ENCODE measurements around the gene SMR3A. TPM values are rescaled to one million over a fixed set of nuclear protein-coding genes. Genes with fewer than 3 reads are reported as not detected.

Gene SMR3A
- total RNA-seq, 1 donor from 2014 or later: not detected

DNA sequence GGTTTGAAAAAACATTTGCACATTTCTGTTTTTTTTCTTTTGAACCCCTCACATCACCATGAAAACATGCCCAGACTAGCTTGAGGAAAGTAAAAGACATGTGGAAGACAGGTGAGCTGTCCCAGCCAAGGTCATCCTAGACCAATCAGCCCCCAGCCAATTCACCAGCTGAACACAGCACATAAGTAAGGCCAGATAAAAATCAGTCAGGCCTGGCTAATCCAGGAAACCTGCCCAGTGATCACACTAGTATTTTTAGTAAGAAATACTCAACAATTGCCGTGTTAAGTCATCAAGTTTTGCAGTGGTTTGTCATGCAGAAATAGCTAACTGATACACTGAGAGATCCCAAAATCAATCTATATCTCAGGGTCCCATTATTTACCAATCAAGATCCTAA lies 4.4 kb upstream of the SMR3A start:
- no peaks in the 10 kb centered on the region for H3K36me3 Mint-ChIP-seq

GRCh38 chr4:70359115-70359661 lies 1.4 kb upstream of the SMR3A start:
- no peaks in the 10 kb centered on the region for H3K4me1 Mint-ChIP-seq

More for the DNA sequence above, 4.4 kb upstream of the SMR3A start:
- Histone ChIP-seq H2AFZ (replicated peaks) (no peak overlapping the region), H3K27me3 (no peaks in the 10 kb centered on the region), H3K27ac (no peak overlapping the region), H3K36me3 (no peaks in the 10 kb centered on the region), H3K9ac (no peak overlapping the region), H3K4me2 (no peak overlapping the region), H3K4me3 (no peak overlapping the region), H4K20me1 (ENCODE audit: low read depth) (no peaks in the 10 kb centered on the region), H3K9me3 (ENCODE audit: low read depth) (no peaks in the 10 kb centered on the region), H3K4me1 (no peaks in the 10 kb centered on the region), H3F3A (ENCODE audit: low read depth) (no peaks in the 10 kb centered on the region), H3K79me2 (ENCODE audit: low read depth) (no peaks in the 10 kb centered on the region)
- no peak for DNase-seq (ENCODE audit: low spot score)
- H3K27ac Mint-ChIP-seq: no peak overlapping the region
- TF ChIP-seq EZH2phosphoT487 (IDR thresholded peaks at IDR 0.05) (no peak), EZH2 (IDR thresholded peaks at IDR 0.05) (no peak)
- TF ChIP-seq, protein P1, sequence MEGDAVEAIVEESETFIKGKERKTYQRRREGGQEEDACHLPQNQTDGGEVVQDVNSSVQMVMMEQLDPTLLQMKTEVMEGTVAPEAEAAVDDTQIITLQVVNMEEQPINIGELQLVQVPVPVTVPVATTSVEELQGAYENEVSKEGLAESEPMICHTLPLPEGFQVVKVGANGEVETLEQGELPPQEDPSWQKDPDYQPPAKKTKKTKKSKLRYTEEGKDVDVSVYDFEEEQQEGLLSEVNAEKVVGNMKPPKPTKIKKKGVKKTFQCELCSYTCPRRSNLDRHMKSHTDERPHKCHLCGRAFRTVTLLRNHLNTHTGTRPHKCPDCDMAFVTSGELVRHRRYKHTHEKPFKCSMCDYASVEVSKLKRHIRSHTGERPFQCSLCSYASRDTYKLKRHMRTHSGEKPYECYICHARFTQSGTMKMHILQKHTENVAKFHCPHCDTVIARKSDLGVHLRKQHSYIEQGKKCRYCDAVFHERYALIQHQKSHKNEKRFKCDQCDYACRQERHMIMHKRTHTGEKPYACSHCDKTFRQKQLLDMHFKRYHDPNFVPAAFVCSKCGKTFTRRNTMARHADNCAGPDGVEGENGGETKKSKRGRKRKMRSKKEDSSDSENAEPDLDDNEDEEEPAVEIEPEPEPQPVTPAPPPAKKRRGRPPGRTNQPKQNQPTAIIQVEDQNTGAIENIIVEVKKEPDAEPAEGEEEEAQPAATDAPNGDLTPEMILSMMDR (IDR thresholded peaks at IDR 0.05): no peak
- H3K9me3 Mint-ChIP-seq: no peaks in the 10 kb centered on the region
- H3K4me3 Mint-ChIP-seq: no peak overlapping the region
- H3K27me3 Mint-ChIP-seq (ENCODE audit: insufficient read depth, low read depth): peaks cover 2% of the 10 kb centered on the region
- H3K4me1 Mint-ChIP-seq: no peaks in the 10 kb centered on the region

GRCh38 chr4:70364002-70364401 lies 3.4 kb downstream of the SMR3A start:
- Histone ChIP-seq H3K27me3 (no peaks in the 10 kb centered on the region), H3K4me2 (no peak overlapping the region), H4K20me1 (ENCODE audit: low read depth) (no peaks in the 10 kb centered on the region), H3K4me3 (no peak overlapping the region), H3K27ac (no peak overlapping the region), H3K79me2 (ENCODE audit: low read depth) (no peaks in the 10 kb centered on the region), H3F3A (ENCODE audit: low read depth) (no peaks in the 10 kb centered on the region), H3K9me3 (ENCODE audit: low read depth) (no peaks in the 10 kb centered on the region), H3K4me1 (no peaks in the 10 kb centered on the region), H3K36me3 (no peaks in the 10 kb centered on the region), H3K9ac (no peak overlapping the region), H2AFZ (replicated peaks) (peak overlapping the region; percentile 51)
- Mint-ChIP-seq H3K27me3 (ENCODE audit: insufficient read depth, low read depth) (no peaks in the 10 kb centered on the region), H3K36me3 (no peaks in the 10 kb centered on the region), H3K4me3 (no peak overlapping the region), H3K4me1 (no peaks in the 10 kb centered on the region), H3K27ac (no peak overlapping the region), H3K9me3 (no peaks in the 10 kb centered on the region)
- TF ChIP-seq, protein P1 (IDR thresholded peaks at IDR 0.05): no peak
- TF ChIP-seq EZH2 (IDR thresholded peaks at IDR 0.05): no peak
- no peak for TF ChIP-seq EZH2phosphoT487 (IDR thresholded peaks at IDR 0.05)
- no peak for DNase-seq (ENCODE audit: low spot score)

More at GRCh38 chr4:70359115-70359661, 1.4 kb upstream of the SMR3A start:
- H3K4me2 ChIP-seq: no peak overlapping the region
- no peaks in the 10 kb centered on the region for H3F3A ChIP-seq (ENCODE audit: low read depth)
- no peaks in the 10 kb centered on the region for H4K20me1 ChIP-seq (ENCODE audit: low read depth)
- H3K9me3 ChIP-seq (ENCODE audit: low read depth): no peaks in the 10 kb centered on the region
- DNase-seq (ENCODE audit: low spot score): no peak
- Mint-ChIP-seq H3K4me3 (no peak overlapping the region), H3K27me3 (ENCODE audit: insufficient read depth, low read depth) (no peaks in the 10 kb centered on the region), H3K36me3 (no peaks in the 10 kb centered on the region), H3K27ac (no peak overlapping the region), H3K9me3 (no peaks in the 10 kb centered on the region)
- no peak overlapping the region for H3K9ac ChIP-seq
- no peaks in the 10 kb centered on the region for H3K36me3 ChIP-seq
- H3K4me1 ChIP-seq: no peaks in the 10 kb centered on the region
- no peak overlapping the region for H3K27ac ChIP-seq
- no peaks in the 10 kb centered on the region for H3K79me2 ChIP-seq (ENCODE audit: low read depth)
- H3K27me3 ChIP-seq: no peaks in the 10 kb centered on the region
- H2AFZ ChIP-seq (replicated peaks): peak overlapping the region; percentile 23
- no peak overlapping the region for H3K4me3 ChIP-seq
- TF ChIP-seq EZH2 (IDR thresholded peaks at IDR 0.05): no peak
- TF ChIP-seq, protein P1 (IDR thresholded peaks at IDR 0.05): no peak
- no peak for TF ChIP-seq EZH2phosphoT487 (IDR thresholded peaks at IDR 0.05)
